Measurements from ENCODE around the gene CHD5. TPM values are rescaled to one million over a fixed set of nuclear protein-coding genes. Genes with fewer than 3 reads are reported as not detected.

The CHD5 gene
- total RNA-seq, 1 experiment from 2014 or later: 0.39 TPM

DNA sequence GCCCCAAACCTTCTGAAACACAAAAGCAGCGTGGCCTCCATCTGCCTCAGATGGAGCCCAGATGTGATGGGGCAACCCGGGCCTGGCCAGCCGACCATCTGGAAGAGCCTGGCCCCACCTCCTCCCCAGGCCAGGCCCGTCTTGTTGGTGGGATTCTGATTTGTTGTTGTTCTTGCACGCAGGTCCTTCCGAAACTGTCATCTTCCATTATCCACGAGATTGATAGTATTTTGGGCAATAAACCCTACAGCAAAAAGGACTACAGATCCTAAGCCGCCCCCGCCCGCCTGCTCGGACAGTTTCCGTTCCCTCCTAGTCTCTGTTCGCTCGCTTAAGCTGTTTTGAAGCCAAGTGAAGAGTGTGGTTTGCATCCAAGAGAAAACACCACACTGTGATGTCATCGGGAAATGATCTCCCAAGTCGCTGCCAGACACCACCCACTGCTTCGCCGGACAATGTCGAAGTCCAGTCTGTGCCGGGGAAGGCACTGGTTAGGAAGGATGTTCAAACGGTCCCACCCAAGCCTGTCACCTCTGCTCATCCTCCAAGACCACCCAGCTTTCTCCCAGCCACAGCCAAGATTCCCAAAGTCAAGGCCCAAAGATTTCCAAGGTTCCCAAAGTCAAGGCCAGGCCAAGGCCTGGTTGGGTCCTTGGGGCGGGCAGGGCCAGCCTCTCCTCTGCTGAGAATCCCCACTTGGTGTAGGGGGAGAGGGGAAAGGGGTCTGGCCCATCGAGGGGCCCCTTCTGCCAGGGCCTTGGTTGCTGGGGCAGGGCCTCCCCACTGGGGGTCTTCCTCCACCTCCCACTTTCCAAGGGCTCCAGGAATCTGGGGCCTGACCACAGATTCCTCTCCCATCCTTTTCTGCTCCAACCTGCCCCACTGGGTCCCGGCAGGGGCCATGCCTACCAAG, 81.6 kb downstream of the CHD5 start:
- Histone ChIP-seq H3K9me3 (no peaks in the 10 kb centered on the region), H3K4me1 (no peaks in the 10 kb centered on the region), H3K27me3 (replicated peaks; ENCODE audit: control insufficient read depth, insufficient read depth, low read length) (no peaks in the 10 kb centered on the region), H3K36me3 (ENCODE audit: control insufficient read depth, insufficient read depth, low read length) (no peaks in the 10 kb centered on the region), H3K4me3 (ENCODE audit: low read depth, low read length) (no peak overlapping the region)
- Mint-ChIP-seq H3K36me3 (ENCODE audit: insufficient read depth, unreplicated experiment) (no peaks in the 10 kb centered on the region), H3K27me3 (ENCODE audit: insufficient read depth, unreplicated experiment) (no peaks in the 10 kb centered on the region), H3K4me3 (ENCODE audit: unreplicated experiment) (no peak overlapping the region), H3K9me3 (ENCODE audit: unreplicated experiment) (no peaks in the 10 kb centered on the region), H3K27ac (ENCODE audit: unreplicated experiment) (no peak overlapping the region), H3K4me1 (ENCODE audit: low read depth, unreplicated experiment) (no peaks in the 10 kb centered on the region)
- DNase-seq: no peak
- TF ChIP-seq, protein P1, sequence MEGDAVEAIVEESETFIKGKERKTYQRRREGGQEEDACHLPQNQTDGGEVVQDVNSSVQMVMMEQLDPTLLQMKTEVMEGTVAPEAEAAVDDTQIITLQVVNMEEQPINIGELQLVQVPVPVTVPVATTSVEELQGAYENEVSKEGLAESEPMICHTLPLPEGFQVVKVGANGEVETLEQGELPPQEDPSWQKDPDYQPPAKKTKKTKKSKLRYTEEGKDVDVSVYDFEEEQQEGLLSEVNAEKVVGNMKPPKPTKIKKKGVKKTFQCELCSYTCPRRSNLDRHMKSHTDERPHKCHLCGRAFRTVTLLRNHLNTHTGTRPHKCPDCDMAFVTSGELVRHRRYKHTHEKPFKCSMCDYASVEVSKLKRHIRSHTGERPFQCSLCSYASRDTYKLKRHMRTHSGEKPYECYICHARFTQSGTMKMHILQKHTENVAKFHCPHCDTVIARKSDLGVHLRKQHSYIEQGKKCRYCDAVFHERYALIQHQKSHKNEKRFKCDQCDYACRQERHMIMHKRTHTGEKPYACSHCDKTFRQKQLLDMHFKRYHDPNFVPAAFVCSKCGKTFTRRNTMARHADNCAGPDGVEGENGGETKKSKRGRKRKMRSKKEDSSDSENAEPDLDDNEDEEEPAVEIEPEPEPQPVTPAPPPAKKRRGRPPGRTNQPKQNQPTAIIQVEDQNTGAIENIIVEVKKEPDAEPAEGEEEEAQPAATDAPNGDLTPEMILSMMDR (IDR thresholded peaks at IDR 0.05; ENCODE audit: insufficient read depth in 1 of 2, low read depth in 1 of 2, low read length in 1 of 2, severe bottlenecking in 1 of 2, unreplicated experiment in 1 of 2): no peak
- intact Hi-C loops (cut with micrococcal nuclease; ENCODE audit: unreplicated experiment): no loop called here
- CTCF ChIA-PET: no interaction called here
- no TSS peak for BruUV-seq (replicated peaks)
- POLR2A ChIA-PET: no interaction called here

DNA sequence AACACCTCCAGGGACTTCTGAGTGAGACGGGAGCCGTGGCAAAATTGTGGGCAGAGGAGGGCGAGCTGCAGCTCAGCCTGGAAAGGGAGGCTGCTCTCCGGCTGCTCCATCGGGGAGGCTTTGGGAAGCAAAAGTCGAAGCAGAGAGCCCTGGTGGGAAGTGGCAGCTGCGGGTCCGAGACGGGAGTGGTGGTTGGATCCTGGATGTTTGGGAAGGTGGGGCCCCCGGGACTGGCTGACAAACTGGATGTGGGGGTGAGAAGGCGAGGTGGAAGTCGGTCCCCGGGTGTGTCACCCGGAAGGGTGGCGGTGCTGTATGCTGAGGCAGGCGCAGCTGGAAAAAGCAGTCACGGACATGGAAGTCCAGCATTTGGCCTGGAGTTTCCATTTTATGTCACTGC, 82.3 kb downstream of the CHD5 start:
- no peaks in the 10 kb centered on the region for H3K9me3 Mint-ChIP-seq (ENCODE audit: unreplicated experiment)

DNA sequence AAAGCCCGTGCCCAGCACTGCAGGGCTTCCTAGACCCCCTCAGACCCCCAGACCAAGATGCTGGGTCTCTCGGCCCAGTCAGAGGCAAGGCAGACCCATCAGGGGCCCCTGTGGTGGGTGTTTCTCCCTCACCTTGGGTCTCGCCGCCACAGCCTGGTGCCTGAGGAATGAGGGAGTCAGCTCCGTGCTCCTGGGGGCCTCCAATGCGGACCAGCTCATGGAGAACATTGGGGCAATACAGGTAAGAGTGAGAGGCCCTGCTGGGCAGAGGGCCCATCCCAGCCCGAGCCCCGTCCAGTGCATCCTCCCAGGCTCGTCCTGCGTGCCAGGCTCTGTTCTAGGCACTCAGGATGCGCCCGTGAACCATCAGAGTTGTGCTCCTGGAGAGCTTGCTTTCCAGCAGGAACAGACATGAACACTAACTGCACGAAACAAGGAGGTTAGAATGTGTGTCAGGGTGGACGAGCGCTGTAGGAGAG, 83.0 kb downstream of the CHD5 start:
- Histone ChIP-seq H3K9me3 (no peaks in the 10 kb centered on the region), H3K4me1 (no peaks in the 10 kb centered on the region), H3K36me3 (ENCODE audit: control insufficient read depth, insufficient read depth, low read length) (no peaks in the 10 kb centered on the region), H3K4me3 (ENCODE audit: low read depth, low read length) (no peak overlapping the region), H3K27me3 (replicated peaks; ENCODE audit: control insufficient read depth, insufficient read depth, low read length) (no peaks in the 10 kb centered on the region)
- H3K36me3 Mint-ChIP-seq (ENCODE audit: insufficient read depth, unreplicated experiment): no peaks in the 10 kb centered on the region
- TF ChIP-seq, protein P1 (IDR thresholded peaks at IDR 0.05; ENCODE audit: insufficient read depth in 1 of 2, low read depth in 1 of 2, low read length in 1 of 2, severe bottlenecking in 1 of 2, unreplicated experiment in 1 of 2): no peak
- no peak for DNase-seq
- no peaks in the 10 kb centered on the region for H3K4me1 Mint-ChIP-seq (ENCODE audit: low read depth, unreplicated experiment)
- no peak overlapping the region for H3K4me3 Mint-ChIP-seq (ENCODE audit: unreplicated experiment)
- BruUV-seq (replicated peaks): no TSS peak
- intact Hi-C loops (cut with micrococcal nuclease; ENCODE audit: unreplicated experiment): no loop called here
- no peaks in the 10 kb centered on the region for H3K27me3 Mint-ChIP-seq (ENCODE audit: insufficient read depth, unreplicated experiment)
- CTCF ChIA-PET: no interaction called here
- no peak overlapping the region for H3K27ac Mint-ChIP-seq (ENCODE audit: unreplicated experiment)
- POLR2A ChIA-PET: no interaction called here
- no peaks in the 10 kb centered on the region for H3K9me3 Mint-ChIP-seq (ENCODE audit: unreplicated experiment)

More for the DNA sequence above, 82.3 kb downstream of the CHD5 start:
- H3K27me3 ChIP-seq (replicated peaks; ENCODE audit: control insufficient read depth, insufficient read depth, low read length): no peaks in the 10 kb centered on the region
- no peaks in the 10 kb centered on the region for H3K36me3 ChIP-seq (ENCODE audit: control insufficient read depth, insufficient read depth, low read length)
- intact Hi-C loops (cut with micrococcal nuclease; ENCODE audit: unreplicated experiment): no loop called here
- Mint-ChIP-seq H3K4me1 (ENCODE audit: low read depth, unreplicated experiment) (no peaks in the 10 kb centered on the region), H3K36me3 (ENCODE audit: insufficient read depth, unreplicated experiment) (no peaks in the 10 kb centered on the region), H3K4me3 (ENCODE audit: unreplicated experiment) (no peak overlapping the region), H3K27me3 (ENCODE audit: insufficient read depth, unreplicated experiment) (no peaks in the 10 kb centered on the region), H3K27ac (ENCODE audit: unreplicated experiment) (no peak overlapping the region)
- BruUV-seq (replicated peaks): no TSS peak
- ChIA-PET CTCF (no interaction called here), POLR2A (no interaction called here)
- no peak for DNase-seq
- TF ChIP-seq, protein P1 (IDR thresholded peaks at IDR 0.05; ENCODE audit: insufficient read depth in 1 of 2, low read depth in 1 of 2, low read length in 1 of 2, severe bottlenecking in 1 of 2, unreplicated experiment in 1 of 2): no peak
- H3K9me3 ChIP-seq: no peaks in the 10 kb centered on the region
- no peak overlapping the region for H3K4me3 ChIP-seq (ENCODE audit: low read depth, low read length)
- no peaks in the 10 kb centered on the region for H3K4me1 ChIP-seq
